A673 (cell line): ENCODE measurements around the gene MICAL3. TPM values are rescaled to one million over a fixed set of nuclear protein-coding genes. Genes with fewer than 3 reads are reported as not detected.

ENCODE experiments used
- BruUV-seq: library from RNA; stranded (reverse); fragments of 400-500 nt; replicated peaks from 2 replicates; lab custom pipeline; 2021; lab: Mats Ljungman, UMichigan
- CTCF ChIA-PET: fragments of 300-600 bp; sonication (Branson Sonifier 250); formaldehyde crosslinking; loops from one replicate; lab custom pipeline; 2022; ENCODE audit warnings: antibody characterized with exemption; lab: Charles Lee
- POLR2A ChIA-PET: fragments of 300-600 bp; sonication (Branson Sonifier 250); formaldehyde crosslinking; loops from one replicate; lab custom pipeline; 2022; ENCODE audit warnings: antibody characterized with exemption; ENCODE audit not compliant: low non-redundant PET; lab: Charles Lee
- DNase-seq: peaks from one replicate; pipeline ENCODE4 v3.0.0-alpha.2; 2015; ENCODE audit warnings: low spot score
- H3K27ac ChIP-seq: fragments of 200-600 bp; sonication (generic); 2 replicates; pipeline ENCODE4 v1.5.1; 2016; ENCODE audit warnings: mixed run types, low read depth, mild to moderate bottlenecking, mixed read lengths, antibody characterized with exemption, low read length; ENCODE audit not compliant: poor library complexity, severe bottlenecking
- H3K27me3 ChIP-seq: fragments of 200-600 bp; sonication (generic); replicated peaks from 2 replicates; pipeline ENCODE4 v1.6.1; 2017; ENCODE audit warnings: mixed run types, low read depth, mild to moderate bottlenecking, mixed read lengths, antibody characterized with exemption, low read length; ENCODE audit not compliant: insufficient read depth, poor library complexity
- H3K36me3 ChIP-seq: fragments of 200-600 bp; sonication (generic); 2 replicates; pipeline ENCODE4 v1.6.1; 2016; ENCODE audit warnings: mixed run types, mild to moderate bottlenecking, mixed read lengths, antibody characterized with exemption, low read length; ENCODE audit not compliant: insufficient read depth, poor library complexity, severe bottlenecking
- H3K4me1 ChIP-seq: fragments of 200-600 bp; sonication (generic); 2 replicates; pipeline ENCODE4 v1.6.1; 2017; ENCODE audit warnings: mixed run types, mild to moderate bottlenecking, mixed read lengths, antibody characterized with exemption, low read length; ENCODE audit not compliant: insufficient read depth, poor library complexity, severe bottlenecking
- H3K4me3 ChIP-seq: fragments of 200-600 bp; sonication (generic); 2 replicates; pipeline ENCODE4 v1.5.1; 2016; ENCODE audit warnings: low read depth, mixed run types, mild to moderate bottlenecking, mixed read lengths, low read length; ENCODE audit not compliant: poor library complexity, severe bottlenecking
- H3K9me3 ChIP-seq: fragments of 200-600 bp; sonication (generic); 2 replicates; pipeline ENCODE4 v1.6.1; 2016; ENCODE audit warnings: mixed run types, low read depth, mild to moderate bottlenecking, mixed read lengths, antibody characterized with exemption, low read length; ENCODE audit not compliant: poor library complexity, severe bottlenecking
- EZH2 ChIP-seq: fragments of 200-600 bp; sonication (generic); IDR thresholded peaks from 2 replicates; pipeline ENCODE4 v1.6.1; 2017; ENCODE audit warnings: borderline replicate concordance, low read depth, mild to moderate bottlenecking, mixed read lengths, antibody characterized with exemption, low read length; ENCODE audit not compliant: poor library complexity, severe bottlenecking
- intact Hi-C: fragments of 100-400 bp; cut with micrococcal nuclease; formaldehyde crosslinking; loops from one replicate; pipeline ENCODE4 v1.10.0; 2022; ENCODE audit not compliant: unreplicated experiment
- total RNA-seq: library from RNA; stranded (reverse); gene quantifications from 2 replicates; pipeline ENCODE4 v1.2.3, GENCODE V29; 2021
- TF ChIP-seq, protein P1 (sequence below): fragments of 300-800, 200-600 bp; sonication (generic); conservative IDR thresholded peaks from 2 replicates; pipeline ENCODE4 v1.5.1; 2017; ENCODE audit warnings: low read depth, mild to moderate bottlenecking, antibody characterized with exemption, low read length, moderate library complexity, mixed read lengths

Gene MICAL3
- total RNA-seq, 1 experiment from 2014 or later, result 63.6 TPM

DNA sequence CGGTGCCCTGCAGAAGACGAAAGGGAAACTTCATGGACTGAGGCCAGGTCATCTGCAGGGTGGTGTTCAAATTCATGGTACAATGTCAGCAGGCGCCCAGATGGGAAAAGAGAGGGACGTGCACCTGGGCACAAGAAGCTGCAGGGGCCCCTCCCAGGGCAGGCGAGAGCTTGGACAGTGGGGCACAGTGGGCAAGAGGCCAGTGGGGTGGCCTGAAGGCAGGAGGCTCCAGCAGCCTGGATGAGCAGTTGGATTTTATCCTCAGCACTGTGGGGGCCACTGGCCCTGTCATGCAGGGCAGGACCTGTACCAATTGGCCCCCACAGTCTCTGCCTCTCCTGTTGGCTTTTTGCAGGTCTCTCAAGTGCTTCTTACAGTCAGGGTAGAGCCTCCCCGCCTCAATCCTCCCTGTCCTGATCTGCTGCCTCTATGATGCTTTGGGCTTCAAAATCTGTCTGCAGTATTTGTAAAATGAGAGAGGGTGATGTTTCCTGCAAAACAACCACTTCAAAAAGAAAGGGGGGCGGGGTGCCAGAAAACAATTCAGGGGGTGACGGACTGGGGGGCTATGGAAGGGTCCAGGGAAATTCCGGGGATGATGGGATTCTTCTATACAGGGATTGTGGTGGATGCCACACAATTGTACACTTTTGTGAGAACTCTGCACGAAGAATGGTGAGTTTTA, 248.4 kb downstream of the MICAL3 start:
- no peaks in the 10 kb centered on the region for H3K9me3 ChIP-seq
- no TSS peak for BruUV-seq
- no peaks in the 10 kb centered on the region for H3K27me3 ChIP-seq
- ChIA-PET CTCF (no interaction called here), POLR2A (interaction anchor here (0.7 kb wide), 1 partner anchor 142 kb away, joined by 21 read pairs; no protein-coding TSS in a partner anchor)
- no peaks in the 10 kb centered on the region for H3K36me3 ChIP-seq
- TF ChIP-seq, protein P1, sequence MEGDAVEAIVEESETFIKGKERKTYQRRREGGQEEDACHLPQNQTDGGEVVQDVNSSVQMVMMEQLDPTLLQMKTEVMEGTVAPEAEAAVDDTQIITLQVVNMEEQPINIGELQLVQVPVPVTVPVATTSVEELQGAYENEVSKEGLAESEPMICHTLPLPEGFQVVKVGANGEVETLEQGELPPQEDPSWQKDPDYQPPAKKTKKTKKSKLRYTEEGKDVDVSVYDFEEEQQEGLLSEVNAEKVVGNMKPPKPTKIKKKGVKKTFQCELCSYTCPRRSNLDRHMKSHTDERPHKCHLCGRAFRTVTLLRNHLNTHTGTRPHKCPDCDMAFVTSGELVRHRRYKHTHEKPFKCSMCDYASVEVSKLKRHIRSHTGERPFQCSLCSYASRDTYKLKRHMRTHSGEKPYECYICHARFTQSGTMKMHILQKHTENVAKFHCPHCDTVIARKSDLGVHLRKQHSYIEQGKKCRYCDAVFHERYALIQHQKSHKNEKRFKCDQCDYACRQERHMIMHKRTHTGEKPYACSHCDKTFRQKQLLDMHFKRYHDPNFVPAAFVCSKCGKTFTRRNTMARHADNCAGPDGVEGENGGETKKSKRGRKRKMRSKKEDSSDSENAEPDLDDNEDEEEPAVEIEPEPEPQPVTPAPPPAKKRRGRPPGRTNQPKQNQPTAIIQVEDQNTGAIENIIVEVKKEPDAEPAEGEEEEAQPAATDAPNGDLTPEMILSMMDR, result no peak
- TF ChIP-seq EZH2, result no peak
- DNase-seq, result no peak
- H3K4me3 ChIP-seq, result no peak overlapping the region
- H3K27ac ChIP-seq, result no peak overlapping the region
- intact Hi-C loops, result no loop called here
- H3K4me1 ChIP-seq, result peaks cover 12% of the 10 kb centered on the region

DNA sequence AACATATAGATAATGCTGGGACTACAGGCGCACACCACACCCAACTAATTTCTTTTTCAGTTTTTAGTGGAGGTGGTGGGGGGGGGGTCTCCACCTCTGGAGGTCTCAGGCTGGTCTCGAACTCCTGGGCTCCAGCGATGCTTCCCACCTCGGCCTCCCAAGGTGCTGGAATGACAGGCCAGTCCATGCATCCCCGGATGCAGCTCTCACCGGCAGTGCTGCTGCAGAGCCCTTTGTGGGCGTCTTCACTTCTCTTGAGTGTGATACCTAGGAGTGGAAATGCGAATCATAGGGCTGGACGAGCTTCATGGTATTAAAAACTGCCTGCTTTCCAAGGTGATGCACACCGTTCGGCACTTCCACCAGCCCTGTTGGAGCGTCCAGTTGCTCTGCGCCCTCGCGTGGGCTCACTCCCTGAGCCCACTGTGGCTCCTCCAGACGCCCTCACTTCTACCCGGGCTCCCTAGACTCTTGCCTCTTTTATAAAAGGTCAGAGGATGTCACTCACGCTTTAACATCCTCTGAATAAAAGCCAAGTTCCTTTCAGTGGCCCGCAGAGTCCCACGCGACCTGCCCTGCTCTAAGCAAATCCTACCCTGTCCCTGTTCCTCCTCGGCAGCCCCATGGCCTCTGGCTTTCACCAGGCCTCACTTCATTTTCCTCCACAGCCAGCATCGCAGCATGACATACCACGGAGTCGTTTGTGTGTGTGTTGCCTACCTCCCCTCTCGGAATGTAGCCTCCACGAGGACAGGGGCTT, 249.3 kb downstream of the MICAL3 start:
- ChIA-PET CTCF (no interaction called here), POLR2A (interaction anchor here (0.6 kb wide), 1 partner anchor 11 kb away, joined by 5 read pairs; no protein-coding TSS in a partner anchor)
- Histone ChIP-seq H3K27me3 (no peaks in the 10 kb centered on the region), H3K4me3 (peak overlapping the region; percentile 84), H3K36me3 (no peaks in the 10 kb centered on the region), H3K27ac (no peak overlapping the region), H3K4me1 (peaks cover 11% of the 10 kb centered on the region), H3K9me3 (no peaks in the 10 kb centered on the region)
- intact Hi-C loops, result no loop called here
- DNase-seq, result no peak
- TF ChIP-seq, protein P1, result no peak
- no peak for TF ChIP-seq EZH2
- no TSS peak for BruUV-seq

DNA sequence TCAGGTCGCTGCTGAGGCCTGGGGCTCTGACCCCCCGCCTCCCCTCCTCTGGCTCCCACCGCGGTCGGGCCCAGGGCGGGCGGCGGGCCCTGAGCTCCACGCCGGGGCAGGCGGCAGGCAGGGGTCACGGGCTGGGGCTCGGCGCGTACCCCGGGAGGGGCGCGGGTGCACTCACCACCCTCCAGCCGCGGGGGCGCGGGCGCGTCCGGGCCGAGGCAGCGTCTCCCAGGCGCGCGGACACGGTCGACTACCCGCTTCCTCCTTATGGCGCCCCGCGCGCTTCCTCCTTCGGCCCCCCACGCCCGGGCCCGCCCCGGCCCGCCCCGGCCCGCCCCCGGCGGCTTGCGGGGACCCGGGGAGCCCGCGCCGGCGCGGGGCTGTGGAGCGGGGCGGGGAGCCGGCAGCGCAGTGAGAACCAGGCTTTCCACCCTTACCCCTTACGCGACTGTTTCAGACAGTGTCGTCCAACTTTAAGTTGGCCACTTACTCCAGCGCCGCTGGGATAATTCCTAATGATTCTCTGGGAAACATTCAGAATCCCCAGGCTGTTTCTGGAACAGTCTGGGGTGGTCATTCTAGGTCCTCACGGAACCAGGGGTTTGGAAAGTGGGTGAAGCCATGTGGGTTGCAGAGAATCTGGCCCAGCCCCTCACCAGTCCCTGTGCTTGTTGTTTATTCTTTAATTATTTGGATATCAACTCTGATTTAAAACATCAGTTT, 250.0 kb downstream of the MICAL3 start, which contains the start of gene BID:
Gene BID, minus strand, starts transcription at position 264 of the 720 bp plus-strand sequence. CDS start 24,353 bp downstream, outside the sequence.
- H3K9me3 ChIP-seq, result no peaks in the 10 kb centered on the region
- peak within 1 kb of the TSS; percentile 77 for H3K27ac ChIP-seq
- peak within 1 kb of the TSS; percentile 84 for H3K4me3 ChIP-seq
- ChIA-PET CTCF (no interaction called here), POLR2A (interaction anchor here (0.6 kb wide), 1 partner anchor 11 kb away, joined by 5 read pairs; no protein-coding TSS in a partner anchor)
- H3K4me1 ChIP-seq, result peaks cover 11% of the 10 kb centered on the region
- intact Hi-C loops, result no loop called here
- BruUV-seq, result no TSS peak
- no peaks in the 10 kb centered on the region for H3K36me3 ChIP-seq
- no peak for TF ChIP-seq EZH2
- TF ChIP-seq, protein P1, result no peak
- peak; percentile 45 for DNase-seq
- H3K27me3 ChIP-seq, result no peaks in the 10 kb centered on the region
